MM.1S (cell line): ENCODE measurements around the gene AK8.
"Not testable (repeated sequence)": the region's sequence is repeated elsewhere in the genome, so short reads cannot be mapped to it uniquely, and the experiment has no call there.

Experiments
- EZH2phosphoT487 ChIP-seq: fragments of 300-600 bp; sonication (generic); IDR thresholded peaks from 2 replicates; pipeline ENCODE4 v1.6.1; 2018; ENCODE audit warnings: antibody characterized with exemption, low read length
- TF ChIP-seq, protein P1 (sequence below): fragments of 300-600 bp; sonication (generic); IDR thresholded peaks from 2 replicates; pipeline ENCODE4 v1.5.1; 2016; ENCODE audit warnings: antibody characterized with exemption, low read length, mixed read lengths

DNA sequence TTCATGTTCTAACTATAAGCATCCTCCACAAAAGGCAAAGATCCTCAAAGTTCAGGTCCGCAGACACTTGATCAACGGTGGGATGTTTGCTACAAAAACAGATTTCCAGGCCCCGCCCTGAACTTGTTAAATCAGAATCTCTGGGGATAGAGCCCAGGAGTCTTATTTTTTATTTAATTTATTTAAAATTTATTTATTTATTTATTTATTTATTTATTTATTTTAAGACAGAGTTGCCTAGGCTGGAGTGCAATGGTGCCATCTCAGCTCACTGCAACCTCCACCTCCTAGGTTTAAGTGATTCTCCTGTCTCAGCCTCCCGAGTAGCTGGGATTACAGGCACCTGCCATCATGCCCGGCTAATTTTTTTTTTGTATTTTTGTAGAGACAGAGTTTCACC lies 166.9 kb downstream of the AK8 start:
- not testable (repeated sequence) for TF ChIP-seq EZH2phosphoT487
- TF ChIP-seq, protein P1, sequence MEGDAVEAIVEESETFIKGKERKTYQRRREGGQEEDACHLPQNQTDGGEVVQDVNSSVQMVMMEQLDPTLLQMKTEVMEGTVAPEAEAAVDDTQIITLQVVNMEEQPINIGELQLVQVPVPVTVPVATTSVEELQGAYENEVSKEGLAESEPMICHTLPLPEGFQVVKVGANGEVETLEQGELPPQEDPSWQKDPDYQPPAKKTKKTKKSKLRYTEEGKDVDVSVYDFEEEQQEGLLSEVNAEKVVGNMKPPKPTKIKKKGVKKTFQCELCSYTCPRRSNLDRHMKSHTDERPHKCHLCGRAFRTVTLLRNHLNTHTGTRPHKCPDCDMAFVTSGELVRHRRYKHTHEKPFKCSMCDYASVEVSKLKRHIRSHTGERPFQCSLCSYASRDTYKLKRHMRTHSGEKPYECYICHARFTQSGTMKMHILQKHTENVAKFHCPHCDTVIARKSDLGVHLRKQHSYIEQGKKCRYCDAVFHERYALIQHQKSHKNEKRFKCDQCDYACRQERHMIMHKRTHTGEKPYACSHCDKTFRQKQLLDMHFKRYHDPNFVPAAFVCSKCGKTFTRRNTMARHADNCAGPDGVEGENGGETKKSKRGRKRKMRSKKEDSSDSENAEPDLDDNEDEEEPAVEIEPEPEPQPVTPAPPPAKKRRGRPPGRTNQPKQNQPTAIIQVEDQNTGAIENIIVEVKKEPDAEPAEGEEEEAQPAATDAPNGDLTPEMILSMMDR, result not testable (repeated sequence)
